Fibroblast of gingiva (primary cell): ENCODE measurements around the gene PIM1.

ENCODE experiments used
- DNase-seq: peaks from one replicate; pipeline ENCODE4 v3.0.0-alpha.2; 2011; ENCODE audit warnings: low read depth

Gene PIM1

GRCh38 chr6:37222125-37222967, 52.4 kb downstream of the PIM1 start:
- peak; percentile 55 for DNase-seq

- no peak for DNase-seq
These were observed 53.0 kb downstream of the PIM1 start for GRCh38 chr6:37222992-37223391.
